AG10803 (cell line): ENCODE measurements around the gene ZMIZ1.

Experiments used
- DNase-seq: peaks from one replicate; pipeline ENCODE4 v3.0.0; 2010; ENCODE audit warnings: low read depth
- H3K4me3 ChIP-seq: 2 replicates; pipeline ENCODE4 v1.5.1; 2011; ENCODE audit warnings: mild to moderate bottlenecking, low read length, control low read depth
- CTCF ChIP-seq: conservative IDR thresholded peaks from 2 replicates; pipeline ENCODE4 v1.5.1; 2011; ENCODE audit warnings: mild to moderate bottlenecking, low read length, control low read depth, inconsistent platforms

ZMIZ1 gene

DNA sequence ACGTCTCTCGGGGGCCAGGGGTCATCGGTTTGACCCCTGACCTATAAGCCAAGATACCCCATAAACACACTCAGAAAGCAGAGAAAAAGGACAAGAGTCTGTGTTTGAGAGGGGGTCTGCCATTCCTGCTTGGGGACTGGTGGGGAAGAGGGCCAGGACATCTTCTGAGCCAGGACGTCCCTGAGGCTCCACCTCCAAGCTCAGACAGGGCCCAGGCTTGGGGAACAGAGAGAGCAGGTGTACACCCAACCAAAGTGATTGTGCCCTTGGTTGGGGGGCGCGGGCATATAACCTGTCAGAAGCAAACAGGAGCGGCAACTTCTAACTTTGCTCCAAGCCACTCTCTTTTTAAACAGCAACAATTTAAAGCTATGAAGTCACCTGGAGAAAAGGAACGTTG, 244.6 kb downstream of the ZMIZ1 start:
- no peak overlapping the region for H3K4me3 ChIP-seq
- no peak for TF ChIP-seq CTCF

DNA sequence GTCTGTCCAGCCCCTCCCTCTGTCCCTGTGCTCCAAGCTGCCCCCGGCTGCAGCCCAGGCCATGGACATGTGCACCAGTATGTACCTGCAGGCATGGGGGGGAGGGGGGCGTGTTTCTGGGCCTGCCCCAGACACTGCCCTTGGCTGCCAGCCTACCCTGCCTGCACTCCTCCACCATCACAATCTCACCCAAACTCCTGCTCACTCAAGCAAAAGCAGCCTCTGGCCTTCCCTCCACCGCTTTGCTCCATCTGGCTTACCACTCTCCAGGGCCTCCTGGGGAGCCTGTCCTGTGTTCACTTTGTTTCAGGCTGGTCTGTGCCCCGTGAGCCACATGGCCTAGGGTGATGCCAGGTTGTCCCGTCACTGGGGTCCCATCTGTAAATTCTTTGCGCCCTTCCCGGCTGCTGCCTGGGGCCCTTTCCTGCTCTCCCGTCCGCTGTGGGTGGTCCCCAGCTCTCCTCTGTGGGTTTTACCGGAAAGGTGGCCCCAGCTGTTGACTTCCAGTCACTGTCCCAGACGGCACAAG, 245.2 kb downstream of the ZMIZ1 start:
- no peak overlapping the region for H3K4me3 ChIP-seq
- TF ChIP-seq CTCF: no peak
- DNase-seq: no peak

More for the DNA sequence above, 244.6 kb downstream of the ZMIZ1 start:
- no peak for DNase-seq

DNA sequence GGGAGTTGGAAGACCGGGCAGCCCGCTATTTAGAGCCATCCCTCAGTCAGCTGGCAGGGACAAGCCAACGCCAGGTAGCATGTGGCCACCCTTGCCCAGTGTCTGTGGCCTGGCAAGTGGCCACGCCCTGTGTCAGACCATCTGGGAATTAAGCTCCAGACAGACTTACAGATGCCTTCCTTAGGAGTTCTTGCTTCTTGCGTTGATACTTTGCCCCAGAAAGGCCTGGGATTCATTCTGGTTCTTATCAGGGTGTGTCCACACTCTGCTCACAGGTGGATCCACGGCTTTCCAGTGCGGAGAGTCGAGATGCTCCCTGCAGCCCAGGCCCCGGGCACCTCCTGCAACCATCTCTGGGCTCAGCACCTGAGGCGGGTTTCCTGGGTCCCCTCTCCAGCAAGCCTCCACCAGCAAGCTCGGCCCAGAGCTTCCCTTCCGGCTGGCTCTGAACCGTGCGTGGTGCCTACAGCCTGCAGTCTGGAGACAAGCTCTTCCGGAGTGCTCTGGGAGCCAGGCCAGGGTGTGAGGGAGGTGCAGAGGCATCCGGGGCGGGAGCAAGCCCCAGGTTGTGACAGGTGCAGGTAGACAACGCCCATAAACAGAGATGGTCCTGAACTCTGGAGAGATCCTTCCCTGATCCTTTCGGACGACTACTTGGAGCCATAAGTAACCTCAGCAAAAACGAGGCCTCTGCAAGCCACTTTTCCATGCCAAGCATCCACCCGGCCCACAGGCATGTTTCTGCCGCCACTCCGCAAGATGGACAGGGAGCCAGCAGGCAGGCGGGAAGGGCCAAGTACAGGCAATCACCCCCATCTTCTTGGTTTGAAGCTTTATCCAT, 246.2 kb downstream of the ZMIZ1 start:
- H3K4me3 ChIP-seq: no peak overlapping the region
- DNase-seq: peak; percentile 45
- no peak for TF ChIP-seq CTCF

DNA sequence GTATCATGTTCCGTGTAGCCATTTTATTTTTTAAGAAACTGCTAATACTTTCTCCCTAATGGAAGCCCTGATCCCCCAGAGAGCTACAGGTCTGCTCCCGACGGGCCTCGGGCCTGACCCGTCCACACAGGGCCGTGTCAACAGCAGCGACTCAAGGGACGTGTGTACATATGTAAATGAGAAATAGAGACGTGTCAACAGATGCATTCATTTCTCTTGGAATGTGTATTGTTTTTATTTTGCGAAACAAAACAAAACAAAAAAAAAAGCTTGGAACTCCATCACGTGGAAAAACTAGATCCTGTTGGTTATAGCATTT, 246.8 kb downstream of the ZMIZ1 start:
- no peak for TF ChIP-seq CTCF
- H3K4me3 ChIP-seq: no peak overlapping the region
- no peak for DNase-seq

DNA sequence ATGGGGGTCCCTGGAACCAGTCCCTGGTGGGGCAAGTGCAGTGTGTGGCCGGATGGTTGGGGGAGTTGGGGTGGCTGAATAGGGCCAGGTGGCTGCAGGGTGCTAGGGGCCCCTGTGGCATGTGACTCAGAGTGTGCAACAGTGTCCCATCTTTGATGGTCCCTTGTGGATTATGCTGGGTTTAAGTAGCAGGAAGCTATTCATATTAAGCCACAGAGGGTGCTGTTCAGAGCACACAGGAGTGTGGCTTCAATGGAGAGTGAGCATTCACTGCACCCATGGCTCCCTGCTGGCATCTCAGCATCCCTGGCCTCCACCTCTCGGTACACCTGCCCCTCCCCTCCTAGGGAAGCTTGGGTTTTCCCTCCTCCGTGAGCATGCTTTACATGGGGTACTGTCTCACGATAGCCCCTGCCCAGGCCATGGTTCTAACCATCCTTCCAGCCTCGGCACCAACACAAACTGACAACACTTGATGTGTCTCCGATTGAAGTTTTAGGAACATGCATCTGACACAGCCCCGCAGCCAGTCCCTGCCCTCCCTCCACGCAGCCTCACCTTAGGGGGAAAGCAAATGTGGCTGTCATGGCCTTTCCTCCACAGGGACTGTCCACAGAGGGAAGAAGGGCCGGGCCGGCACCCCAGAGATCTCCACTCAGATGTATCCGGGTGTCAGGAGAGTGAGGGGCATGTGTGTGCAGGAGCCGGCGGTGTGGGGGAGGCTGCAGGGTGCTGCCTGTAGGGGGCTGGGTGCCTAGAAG, 248.1 kb downstream of the ZMIZ1 start:
- no peak overlapping the region for H3K4me3 ChIP-seq
- DNase-seq: peak; percentile 25
- no peak; the same call in 1 of the 2 replicates for TF ChIP-seq CTCF

GRCh38 chr10:79318369-79318768, 249.6 kb downstream of the ZMIZ1 start:
- no peak for TF ChIP-seq CTCF
- no peak overlapping the region for H3K4me3 ChIP-seq
- no peak for DNase-seq
